NCI-H1417 (cell line): ENCODE results near the gene WRNIP1.
A peak's percentile ranks its signal among the peaks of the same experiment; 100 is the strongest.
"Not testable (repeated sequence)": the region's sequence is repeated elsewhere in the genome, so short reads cannot be mapped to it uniquely, and the experiment has no call there.

Source experiments
- DNase-seq, 3 experiments: peaks; one replicate each; lab custom pipeline; 2025; lab: John Stamatoyannopoulos, UW

WRNIP1 gene

DNA sequence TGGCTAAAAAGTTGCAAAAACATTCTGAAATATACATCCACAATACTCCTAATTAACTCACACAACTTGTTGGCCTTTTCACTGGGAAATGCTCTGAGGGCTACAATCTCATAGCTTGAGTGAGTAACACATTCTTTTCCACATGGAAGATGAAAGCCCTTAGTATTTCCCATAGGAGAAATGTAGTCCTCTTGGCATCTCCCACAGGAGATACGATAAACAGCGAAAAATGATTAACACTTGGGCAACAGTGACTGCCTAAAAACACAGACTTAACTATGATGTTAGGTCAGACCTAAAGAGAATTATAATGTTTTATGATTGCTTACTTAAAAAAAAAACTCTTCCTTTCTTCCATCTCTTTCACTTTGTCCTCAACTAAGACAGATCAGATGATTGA lies 23.4 kb upstream of the WRNIP1 start:
- DNase-seq: no peak

DNA sequence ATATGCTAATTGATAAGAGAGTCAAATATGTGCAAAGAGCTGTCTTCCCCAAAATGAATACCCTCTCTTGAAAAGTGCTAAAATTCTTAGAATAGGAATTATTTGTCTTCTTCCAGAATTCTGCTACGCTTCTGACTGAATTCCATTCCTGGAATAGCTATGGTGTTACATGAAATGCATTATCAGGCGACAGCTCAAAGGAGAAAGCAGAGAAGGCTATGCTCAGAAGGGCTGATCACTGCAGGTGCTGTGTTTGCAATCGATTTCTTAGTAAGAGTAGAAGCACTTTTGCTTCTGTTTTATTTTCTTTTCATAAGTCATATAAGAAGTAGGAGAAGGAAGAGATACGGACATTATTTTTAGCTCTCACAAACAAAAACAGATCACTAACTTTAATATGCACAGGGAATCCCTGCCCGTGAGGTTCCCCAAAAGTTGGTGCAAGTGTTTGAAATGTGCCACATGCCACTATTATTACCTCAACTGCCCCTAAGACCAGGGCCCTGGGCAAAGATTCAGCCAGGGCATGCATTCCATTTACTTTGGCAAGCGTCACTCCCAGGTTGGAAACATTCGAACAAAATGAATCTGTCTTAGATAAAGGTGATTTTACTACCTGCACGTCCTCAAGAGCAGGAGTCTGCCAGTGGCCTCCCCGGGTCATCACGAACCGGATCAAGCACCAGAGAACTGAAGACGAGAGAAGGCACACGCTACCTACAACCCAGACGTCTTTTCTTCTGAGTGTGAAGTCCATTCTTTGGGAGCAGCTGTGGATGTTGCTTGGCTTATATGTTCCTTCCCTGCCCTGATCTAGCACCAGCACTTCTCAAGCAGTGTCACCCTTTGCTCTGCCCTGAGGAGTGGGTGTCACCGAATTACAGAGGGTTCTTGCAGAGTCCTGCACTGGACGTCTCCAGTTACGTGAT lies 21.6 kb upstream of the WRNIP1 start:
- DNase-seq: no peak

DNA sequence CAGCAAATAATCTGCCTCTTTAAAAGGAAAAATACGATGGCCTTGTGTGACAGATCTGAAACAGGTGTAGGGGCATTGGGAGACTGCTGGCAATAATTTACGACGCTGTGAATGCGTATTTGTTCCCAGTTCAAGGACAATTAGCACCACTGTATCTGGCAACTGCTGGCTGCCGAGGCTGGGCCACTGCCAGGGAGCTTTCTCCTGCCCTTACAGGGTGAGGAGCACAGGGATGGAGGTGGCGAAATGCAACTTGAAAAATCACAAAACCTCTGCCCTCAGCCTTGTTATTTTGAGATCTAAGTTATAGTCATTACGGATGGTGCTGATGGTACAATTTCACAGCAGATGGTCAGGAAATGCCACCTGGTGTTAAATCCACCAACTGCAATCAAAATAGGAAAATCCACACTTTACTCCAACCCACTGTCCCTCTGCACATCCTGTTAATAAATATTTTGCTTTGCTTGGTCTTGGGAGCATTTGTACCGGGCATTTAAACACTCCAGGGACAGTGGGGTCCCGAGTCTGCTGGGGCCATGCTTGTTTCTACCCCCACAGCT lies 20.9 kb upstream of the WRNIP1 start:
- DNase-seq: peak in 2 of 3 experiments; percentile 50 to 78

DNA sequence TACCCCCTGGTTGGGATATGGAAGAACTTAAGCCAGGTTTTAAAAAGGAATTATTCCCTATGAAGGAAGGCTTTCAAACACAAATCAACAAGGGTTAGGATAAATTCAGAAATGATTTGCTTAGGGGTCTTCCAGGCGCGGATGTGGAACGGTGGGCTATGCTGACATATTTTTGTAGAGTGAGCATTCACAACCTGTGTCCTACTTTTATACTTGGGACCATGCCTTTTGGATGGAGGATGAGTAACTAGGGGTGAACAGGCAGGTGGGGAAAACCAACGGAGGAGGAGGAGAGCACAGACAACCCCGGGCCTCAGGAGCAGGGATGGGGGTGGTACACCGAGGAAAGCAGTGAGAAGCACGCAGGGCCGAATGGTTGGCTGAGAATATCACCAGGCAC lies 20.4 kb upstream of the WRNIP1 start:
- DNase-seq: no peak

DNA sequence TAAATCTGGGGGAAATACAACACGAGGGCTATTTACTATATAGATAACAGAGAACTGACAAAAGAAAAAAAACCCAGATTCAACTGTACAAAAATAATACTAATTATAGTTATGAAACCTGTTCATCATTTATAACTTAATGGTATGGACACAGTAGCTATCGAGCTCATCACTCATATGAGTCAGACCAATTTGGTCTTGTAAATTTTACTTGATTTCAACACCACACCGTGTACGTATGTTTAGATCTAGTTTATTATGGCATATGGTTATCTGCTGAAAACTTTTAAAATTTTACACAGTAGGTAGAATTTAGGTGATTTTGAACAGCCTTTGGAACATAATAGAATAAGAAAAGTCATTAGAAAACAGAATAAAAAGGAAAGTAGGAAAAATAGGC lies 19.9 kb upstream of the WRNIP1 start:
- DNase-seq: no peak

DNA sequence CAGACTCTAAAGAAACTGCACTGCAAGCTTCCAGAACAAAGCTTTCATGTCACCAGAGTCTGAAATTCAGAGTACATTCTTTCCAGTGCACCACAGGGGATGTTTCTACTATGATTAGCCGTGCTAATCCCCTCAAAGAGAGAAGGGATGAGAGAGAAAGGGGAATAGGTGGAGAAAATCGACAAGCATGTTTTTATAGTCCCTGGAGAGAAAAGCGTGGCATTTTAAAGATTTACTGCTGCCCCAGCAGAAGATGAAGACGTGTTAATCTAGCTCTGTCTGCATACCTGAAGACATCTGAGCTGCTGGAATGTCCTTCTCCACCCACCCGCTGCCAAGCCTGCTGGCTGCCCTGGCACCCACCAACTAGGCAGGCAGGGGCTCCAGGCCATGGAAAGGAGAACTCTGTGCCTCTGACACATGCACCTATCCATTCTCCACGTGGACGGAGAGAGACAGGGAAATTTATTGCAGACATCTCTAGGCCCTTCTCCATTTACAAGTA lies 18.6 kb upstream of the WRNIP1 start:
- no peak for DNase-seq

DNA sequence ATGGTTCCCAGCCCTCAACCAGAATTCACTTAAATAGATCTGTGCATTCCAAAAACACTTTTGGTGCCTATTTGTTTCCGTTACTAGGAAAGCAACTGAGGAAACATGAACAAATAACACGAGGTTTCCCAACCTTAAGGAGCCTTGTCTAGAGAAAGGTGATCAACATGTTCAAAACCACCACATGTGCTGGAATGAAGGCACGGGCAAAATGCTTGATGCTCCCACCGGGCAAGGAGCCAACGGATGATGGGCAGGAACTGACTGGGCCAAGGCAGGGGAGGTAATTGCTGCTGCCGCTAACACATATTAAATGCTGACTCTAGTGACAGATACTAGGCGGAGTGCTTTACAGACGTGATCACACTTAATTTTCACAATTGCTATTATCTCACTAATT lies 17.0 kb upstream of the WRNIP1 start:
- peak in 1 of 3 experiments; percentile 42 for DNase-seq

DNA sequence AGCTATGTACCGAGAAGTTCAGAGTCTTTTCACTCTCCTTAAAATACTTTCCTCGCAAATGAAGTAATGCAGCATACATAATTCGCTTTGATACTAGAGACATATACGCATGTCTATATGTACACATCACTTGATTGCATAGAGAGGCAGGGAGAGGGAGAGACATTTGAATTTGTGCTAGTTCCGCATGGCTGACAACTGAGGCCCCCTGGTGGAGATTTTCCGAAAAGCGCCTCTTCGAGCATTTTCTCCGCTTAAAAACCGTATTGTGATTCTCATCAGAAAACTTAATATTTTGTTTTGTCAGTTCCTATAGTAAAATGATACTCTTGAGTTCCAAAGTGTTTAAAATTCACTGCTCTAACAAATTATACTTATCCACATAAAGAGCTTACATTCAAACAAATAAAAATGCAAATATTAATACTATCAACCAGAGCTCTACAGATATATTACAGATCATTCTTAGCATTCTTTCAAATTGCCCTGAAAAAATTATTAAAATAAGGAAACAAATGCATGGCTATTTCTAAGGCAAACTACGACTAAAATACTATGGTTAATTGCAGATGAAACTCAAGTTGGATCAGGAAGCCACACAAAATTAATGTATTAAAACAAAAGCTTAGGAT lies 15.1 kb upstream of the WRNIP1 start:
- DNase-seq: peak; percentile 37 to 75 (median 52)

DNA sequence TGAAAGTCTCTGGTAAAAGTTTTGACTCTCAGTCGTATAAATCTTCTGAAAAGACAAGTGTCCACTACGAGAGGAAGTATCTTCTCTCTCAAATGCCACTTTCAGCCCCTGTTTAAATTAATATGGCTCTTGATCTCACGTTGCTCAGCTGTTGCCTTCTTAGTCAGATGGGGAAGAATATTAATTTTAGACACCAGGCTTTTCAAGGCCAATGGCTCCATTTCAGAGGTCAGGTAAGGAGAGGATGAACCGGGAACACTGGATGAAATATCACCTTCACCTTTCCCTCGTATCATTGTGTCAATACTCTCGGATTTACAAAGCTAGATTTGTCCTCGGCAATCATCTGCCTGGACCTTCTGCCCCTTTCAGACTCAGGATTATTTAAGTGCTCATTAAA lies 14.4 kb upstream of the WRNIP1 start, which contains the start of gene MYLK4:
TSS of gene MYLK4 (minus strand) at position 91 of the 400 bp plus-strand sequence. CDS start 1,628 bp downstream, outside the sequence.
- no peak for DNase-seq

DNA sequence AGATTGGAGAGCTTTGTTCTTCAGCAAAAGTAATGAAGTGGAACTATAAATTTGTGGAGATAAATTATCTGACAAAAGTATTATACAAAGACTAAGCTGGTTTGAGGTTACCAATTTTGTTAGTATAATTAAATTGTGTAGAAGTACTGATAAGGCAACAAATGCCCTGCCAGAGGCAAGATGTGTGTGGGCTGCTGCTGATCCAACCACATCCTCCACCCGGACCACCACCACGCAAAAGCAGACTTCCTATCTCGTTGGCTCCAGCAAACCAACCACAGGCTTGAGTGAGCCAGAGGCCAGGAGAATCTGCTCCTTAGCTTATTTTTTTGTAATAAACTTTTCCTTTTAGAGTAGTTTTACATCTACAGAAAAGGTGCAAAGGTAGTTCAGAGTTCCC lies 13.3 kb upstream of the WRNIP1 start:
- DNase-seq: no peak

DNA sequence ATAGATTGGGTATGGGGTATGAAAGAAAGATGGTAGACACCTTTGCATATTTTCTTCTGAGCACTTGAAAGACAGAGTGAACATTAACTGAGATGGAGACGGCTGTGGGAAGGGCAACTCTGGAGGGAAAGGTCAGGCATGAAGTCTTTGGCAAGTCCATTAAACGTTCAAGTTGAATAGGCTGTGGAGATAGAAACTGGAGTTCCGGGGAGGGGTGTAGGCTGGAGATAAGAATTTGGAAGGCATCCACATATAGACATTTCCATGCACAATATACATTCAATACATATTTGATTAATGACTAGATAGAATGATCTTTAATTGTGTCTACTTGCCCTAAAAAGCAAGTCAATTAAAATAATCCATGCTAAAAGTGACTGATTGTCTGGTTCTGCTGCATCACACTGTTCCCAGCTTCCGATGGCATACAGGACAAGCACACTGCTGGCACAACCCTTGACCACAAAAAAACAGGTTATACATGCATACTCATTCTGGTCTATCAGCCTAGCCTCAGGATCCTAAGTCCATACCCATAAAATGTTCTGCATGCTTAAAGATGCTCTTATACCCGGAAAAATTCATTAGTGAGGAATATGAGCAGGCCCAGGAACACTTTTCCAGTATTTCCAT lies 12.6 kb upstream of the WRNIP1 start:
- no peak for DNase-seq

DNA sequence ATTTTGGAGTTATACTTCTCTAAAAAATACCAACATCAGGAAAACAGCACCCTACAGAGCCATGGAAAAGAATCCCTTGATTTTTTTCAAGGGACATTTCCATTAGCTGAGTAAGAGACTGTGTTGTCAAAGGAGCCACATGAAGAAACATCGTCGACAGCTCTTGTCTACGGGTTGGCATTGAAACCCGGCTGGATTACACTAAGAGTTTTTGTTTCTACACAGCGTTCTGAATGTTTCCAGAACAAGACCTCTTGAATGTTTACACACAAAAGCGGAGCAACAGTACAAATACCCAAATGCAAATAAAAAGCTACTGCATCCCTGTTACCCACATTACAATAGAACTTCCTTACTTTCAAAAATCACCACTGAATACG lies 12.1 kb upstream of the WRNIP1 start:
- DNase-seq: no peak

DNA sequence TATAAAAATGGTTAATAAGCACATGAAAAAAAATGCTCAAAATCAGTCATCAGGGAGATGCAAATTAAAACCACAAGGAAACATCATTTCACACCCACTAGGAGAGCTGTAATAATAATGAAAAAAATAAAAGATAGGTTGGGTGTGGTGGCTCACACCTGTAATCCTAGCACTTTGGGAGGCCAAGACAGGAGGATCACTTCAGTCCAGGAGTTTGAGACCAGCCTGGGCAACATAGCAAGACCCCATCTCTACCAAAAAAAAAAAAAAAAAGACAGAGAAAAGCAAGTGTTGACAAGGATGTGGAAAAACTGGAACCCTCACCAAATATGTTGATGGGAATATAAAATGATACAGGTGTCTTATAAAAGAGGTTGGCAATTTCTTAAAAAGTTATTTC lies 11.4 kb upstream of the WRNIP1 start:
- DNase-seq: no peak

DNA sequence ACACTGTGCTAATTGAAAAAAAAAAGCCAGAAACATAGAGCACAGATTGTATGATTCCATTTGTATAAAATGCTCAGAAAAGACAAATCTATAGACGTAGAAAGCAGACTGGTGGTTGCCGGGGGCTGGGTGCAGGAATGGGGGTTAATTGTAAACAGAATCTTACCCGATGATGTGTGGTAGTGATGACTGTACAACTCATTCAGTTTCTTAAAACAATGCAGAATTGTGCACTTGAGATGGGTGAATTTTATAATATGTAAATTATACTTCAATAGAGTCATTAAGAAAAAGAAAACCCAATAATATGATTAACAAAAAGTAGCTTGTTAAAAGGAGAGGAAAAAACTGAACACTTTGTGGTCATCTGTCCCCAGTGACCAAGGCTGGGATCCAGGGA lies 10.8 kb upstream of the WRNIP1 start:
- DNase-seq: no peak

DNA sequence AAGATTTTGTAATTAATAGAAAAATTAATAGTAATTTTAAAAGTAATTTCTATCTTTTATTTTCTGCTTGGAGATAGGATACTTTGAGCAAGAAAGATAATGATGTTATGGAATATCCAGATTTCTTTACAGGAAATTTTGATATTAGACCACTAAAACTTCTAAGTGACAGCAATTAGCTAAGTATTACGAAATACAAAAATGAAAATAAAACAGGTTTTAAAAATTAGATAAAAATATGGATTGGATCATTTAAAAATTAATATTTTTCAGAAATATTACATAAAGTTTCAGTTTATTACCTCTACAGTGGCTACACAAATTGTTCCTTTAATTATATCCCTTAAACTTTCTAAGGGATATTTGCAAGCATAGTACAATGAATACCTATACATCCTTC lies 10.3 kb upstream of the WRNIP1 start:
- no peak for DNase-seq

DNA sequence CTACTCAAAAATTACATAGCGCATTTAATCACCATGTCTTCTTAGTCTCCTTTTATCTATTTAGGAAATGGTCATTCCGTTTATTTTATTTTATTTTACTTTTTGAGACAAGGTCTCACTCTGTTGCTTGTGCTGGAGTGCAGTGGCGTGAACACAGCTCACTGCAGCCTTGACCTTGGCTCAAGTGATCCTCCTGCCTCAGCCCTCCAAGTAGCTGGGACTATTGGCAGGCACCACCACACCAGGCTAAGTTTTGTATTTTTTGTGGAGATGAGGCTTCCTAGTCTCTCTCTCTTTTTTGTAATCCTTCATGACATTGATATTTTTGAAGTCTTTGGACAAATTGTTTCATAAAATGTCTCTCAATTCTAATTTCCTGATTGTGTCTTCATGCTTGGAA lies 9.7 kb upstream of the WRNIP1 start:
- no peak for DNase-seq

DNA sequence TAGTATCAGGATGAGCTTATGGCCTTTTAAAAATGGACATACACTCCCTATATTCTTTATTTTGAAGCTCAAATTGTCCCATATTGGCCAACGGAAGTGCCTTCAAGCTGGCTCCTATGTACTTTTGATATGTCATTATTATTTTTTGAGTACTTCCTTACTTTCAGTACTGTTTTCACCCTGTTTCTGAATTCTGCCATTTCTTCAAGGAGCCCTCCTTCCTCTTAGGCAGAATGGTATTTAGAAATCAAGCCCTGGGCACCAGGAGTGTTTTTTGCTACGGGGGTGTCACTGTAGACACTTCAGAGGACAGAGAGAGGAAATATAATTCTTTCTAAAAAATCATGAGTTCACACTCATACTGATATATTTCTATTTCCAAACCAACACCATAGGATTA lies 9.0 kb upstream of the WRNIP1 start:
- DNase-seq: no peak

DNA sequence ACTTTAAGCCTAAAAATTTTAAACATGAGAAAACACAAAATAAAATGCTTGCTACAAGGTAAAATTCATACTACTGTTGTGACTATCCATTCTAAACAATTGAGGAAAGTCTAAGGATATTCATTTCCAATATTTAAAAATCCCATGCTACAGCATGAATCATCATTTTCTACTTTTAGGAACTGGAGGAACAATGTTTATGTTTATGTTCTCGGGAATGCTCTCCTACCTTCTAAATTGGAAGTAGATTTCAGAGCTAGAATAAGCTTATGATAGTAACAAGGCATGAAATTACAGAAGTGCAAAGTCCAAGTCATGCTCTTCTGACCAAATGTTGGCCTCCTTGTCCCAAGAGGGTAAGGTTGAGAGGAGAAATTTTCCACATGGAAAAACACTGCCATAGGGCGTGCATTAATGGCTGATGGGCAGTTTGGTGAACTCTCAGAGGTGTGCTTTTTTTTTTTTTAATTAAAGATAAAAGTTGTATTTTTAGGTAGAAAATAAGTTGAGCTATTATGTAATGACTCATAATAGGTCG lies 8.4 kb upstream of the WRNIP1 start:
- DNase-seq: no peak

DNA sequence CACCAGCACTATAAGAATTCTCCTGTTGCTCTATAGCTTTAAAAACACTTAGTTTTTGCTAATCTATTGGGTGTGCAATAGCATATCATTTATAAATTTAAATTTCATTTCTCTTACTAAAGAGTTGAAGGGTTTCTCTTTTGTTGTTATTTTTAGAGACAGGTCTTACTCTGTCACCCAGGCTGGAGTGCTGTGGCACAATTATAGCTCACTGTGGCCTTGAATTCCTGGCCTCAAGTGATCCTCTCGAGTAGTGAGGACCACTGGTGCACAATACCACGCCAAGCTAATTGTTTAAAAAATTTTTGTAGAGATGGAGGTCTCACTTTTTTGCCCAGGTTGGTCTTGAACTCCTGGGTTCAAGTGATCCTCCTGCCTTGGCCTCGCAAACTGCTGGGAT lies 6.2 kb upstream of the WRNIP1 start:
- no peak for DNase-seq

DNA sequence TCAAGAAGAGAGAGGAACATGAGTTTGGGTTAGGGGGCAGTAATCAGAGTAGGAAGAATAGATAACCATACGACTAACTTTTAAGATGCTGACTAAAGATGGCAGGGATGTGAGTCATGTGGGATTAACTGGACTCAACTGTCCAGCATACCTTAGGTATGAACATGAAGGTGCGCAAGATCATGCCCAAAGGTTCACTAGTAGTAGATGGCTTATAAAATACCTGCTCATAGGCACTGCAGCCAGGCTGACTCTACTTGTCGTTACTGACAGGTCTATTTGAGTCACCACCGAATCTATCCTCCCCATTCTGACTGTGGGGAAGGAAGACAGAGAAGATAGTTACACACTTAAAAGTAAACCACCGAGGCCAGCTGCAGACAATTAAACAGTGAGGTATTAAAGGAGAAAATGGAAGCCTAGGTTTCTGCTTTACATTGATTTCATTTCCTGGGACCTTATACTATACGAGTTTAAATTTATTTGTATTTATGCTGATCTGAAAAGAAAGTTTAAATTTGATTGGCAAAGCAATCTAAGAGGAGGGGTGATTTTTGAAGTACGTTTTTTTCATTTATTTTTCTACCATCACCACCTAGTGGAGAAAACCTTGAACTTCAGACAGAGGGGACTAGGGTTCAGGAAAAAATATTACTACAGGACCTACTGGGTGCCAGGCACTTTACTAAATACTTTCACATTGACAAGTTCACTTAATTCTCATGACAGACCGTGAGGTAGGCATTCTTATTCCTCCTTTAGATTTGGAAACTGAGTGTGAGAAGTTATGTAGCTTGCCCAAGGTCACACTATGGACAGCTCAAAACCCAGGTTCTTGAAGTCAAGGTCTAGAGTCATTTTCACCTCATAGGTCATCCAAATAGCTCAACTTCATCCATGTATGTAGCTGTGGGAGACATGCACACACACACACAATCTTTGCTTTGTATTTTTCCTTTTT lies 4.0 kb upstream of the WRNIP1 start:
- DNase-seq: no peak

DNA sequence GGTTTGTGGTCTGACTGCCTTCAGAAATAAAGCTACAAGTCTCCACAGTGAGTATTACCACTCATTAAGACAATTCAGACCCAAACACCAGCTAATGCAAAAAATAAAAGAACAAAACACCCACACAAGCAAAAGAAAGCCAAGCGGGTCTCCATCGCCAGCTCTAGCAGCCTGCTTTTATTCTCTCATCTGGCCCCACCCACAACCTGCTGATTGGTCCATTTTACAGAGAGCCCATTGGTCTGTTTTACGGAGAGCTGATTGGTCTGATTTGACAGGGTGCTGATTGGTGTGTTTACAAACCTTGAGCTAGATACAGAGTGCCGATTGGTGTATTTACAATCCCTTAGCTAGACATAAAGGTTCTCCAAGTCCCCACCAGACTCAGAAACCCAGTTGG lies 2.3 kb upstream of the WRNIP1 start:
- not testable (repeated sequence) for DNase-seq
